K562 (cell line): Measurements from ENCODE around the gene NMNAT2. TPM values are rescaled to one million over a fixed set of nuclear protein-coding genes. Genes with fewer than 3 reads are reported as not detected.

Experiments used
- SLC30A9 ChIP-seq: fragments of 250-450 bp; sonication (Bioruptor Pico); IDR thresholded peaks from 2 replicates; pipeline ENCODE4 v1.8.0; 2022; ENCODE audit warnings: mild to moderate bottlenecking, moderate library complexity
- ZNF232 ChIP-seq: sonication (generic); formaldehyde crosslinking; IDR thresholded peaks from 2 replicates; pipeline ENCODE4 v1.8.0; 2022; ENCODE audit warnings: mild to moderate bottlenecking, missing genetic modification reagents
- ZNF830 ChIP-seq: fragments of 250-450 bp; sonication (Bioruptor Pico); IDR thresholded peaks from 2 replicates; pipeline ENCODE4 v1.5.0; 2021; ENCODE audit warnings: mild to moderate bottlenecking
- polyA plus RNA-seq, 8 experiments: library from polyadenylated mRNA; depleted of rRNA in 4 of 8; stranded (reverse) in 5 of 8; unstranded in 3 of 8; fragments of >200 nt; fragmentation: Nextera tagmentation in 2 of 8; fragmentation: Illumina TruSeq in 1 of 8; extraction: Ambion mirVana in 2 of 8; extraction: Trizol in 1 of 8; gene quantifications; 2 replicates each; pipeline versions ENCODE4 v1.2.1 to v1.2.3, GENCODE V29; 2011 to 2014; ENCODE audit warnings: inconsistent platforms in 1 of 8, missing spikeins in 1 of 8
- total RNA-seq, 7 experiments: library from RNA; depleted of rRNA in 6 of 7; stranded (reverse); fragments of >200 nt in 6 of 7; fragmentation: Illumina TruSeq in 2 of 7; extraction: Trizol in 2 of 7; gene quantifications; 2 replicates each; pipeline versions ENCODE4 v1.2.1 to v1.2.3, GENCODE V29; 2011 to 2021; ENCODE audit warnings: low replicate concordance in 1 of 7
- TF ChIP-seq, protein P1 (sequence below): sonication (generic); formaldehyde crosslinking; IDR thresholded peaks from 2 replicates; pipeline ENCODE4 v1.8.0; 2022; ENCODE audit warnings: mild to moderate bottlenecking, missing genetic modification reagents
- TF ChIP-seq, protein P2 (sequence below): sonication (generic); formaldehyde crosslinking; IDR thresholded peaks from 2 replicates; pipeline ENCODE4 v1.8.0; 2022; ENCODE audit warnings: missing genetic modification reagents, mild to moderate bottlenecking, moderate library complexity, borderline replicate concordance
- TF ChIP-seq, protein P3 (sequence below): fragments of 450-650 bp; formaldehyde crosslinking; IDR thresholded peaks from 2 replicates; pipeline ENCODE4 v1.4.0; 2020; ENCODE audit warnings: mild to moderate bottlenecking, moderate library complexity
- TF ChIP-seq, protein P4 (sequence below): fragments of 150-350 bp; conservative IDR thresholded peaks from 2 replicates; pipeline ENCODE4 v1.6.1; 2014; ENCODE audit warnings: low read length
- TF ChIP-seq, protein P5 (sequence below), 2 experiments: fragments of 450-650 bp; formaldehyde crosslinking in 1 of 2; IDR thresholded peaks; 2 replicates each; pipeline versions ENCODE4 v1.4.0 to v1.6.1; 2014 to 2020; ENCODE audit warnings: mild to moderate bottlenecking in 2 of 2, borderline replicate concordance in 1 of 2, low read depth in 1 of 2

Gene NMNAT2
- total and polyA plus RNA-seq, 9 of the 15 experiments (the other 6 are each of a cell fraction or from before 2014, with no cell fraction given) = not detected

DNA sequence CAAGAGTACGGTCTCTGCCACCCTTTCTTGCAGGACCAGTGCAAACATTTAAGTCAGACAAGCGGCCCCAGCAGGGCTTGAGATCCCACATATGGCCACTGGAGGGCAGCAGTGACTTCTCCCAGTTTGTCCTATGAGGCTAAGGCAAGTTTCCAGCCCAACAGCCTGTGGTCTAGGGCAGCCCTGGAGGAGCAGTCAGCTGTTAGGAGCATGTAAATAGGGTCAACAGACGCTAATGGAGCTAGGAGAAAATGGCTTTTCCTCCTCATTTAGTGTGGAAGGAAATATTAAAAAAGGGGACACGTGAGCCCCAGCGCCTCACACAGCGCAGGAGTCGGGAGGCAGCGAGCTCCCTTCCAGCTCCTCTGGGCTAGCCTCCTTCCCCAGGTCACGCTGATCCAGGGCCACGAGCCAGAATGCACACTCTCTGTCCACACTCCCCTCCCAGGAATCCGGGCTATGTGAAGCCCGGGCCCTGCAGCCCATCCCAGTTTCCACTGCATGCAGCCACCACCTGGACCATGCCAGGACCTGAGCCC is 136.6 kb downstream of the NMNAT2 start (continued):
- TF ChIP-seq, protein P1, sequence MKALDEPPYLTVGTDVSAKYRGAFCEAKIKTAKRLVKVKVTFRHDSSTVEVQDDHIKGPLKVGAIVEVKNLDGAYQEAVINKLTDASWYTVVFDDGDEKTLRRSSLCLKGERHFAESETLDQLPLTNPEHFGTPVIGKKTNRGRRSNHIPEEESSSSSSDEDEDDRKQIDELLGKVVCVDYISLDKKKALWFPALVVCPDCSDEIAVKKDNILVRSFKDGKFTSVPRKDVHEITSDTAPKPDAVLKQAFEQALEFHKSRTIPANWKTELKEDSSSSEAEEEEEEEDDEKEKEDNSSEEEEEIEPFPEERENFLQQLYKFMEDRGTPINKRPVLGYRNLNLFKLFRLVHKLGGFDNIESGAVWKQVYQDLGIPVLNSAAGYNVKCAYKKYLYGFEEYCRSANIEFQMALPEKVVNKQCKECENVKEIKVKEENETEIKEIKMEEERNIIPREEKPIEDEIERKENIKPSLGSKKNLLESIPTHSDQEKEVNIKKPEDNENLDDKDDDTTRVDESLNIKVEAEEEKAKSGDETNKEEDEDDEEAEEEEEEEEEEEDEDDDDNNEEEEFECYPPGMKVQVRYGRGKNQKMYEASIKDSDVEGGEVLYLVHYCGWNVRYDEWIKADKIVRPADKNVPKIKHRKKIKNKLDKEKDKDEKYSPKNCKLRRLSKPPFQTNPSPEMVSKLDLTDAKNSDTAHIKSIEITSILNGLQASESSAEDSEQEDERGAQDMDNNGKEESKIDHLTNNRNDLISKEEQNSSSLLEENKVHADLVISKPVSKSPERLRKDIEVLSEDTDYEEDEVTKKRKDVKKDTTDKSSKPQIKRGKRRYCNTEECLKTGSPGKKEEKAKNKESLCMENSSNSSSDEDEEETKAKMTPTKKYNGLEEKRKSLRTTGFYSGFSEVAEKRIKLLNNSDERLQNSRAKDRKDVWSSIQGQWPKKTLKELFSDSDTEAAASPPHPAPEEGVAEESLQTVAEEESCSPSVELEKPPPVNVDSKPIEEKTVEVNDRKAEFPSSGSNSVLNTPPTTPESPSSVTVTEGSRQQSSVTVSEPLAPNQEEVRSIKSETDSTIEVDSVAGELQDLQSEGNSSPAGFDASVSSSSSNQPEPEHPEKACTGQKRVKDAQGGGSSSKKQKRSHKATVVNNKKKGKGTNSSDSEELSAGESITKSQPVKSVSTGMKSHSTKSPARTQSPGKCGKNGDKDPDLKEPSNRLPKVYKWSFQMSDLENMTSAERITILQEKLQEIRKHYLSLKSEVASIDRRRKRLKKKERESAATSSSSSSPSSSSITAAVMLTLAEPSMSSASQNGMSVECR (CRISPR knock-in tag) = no peak
- no peak for TF ChIP-seq ZNF232 (CRISPR knock-in tag)
- no peak for TF ChIP-seq ZNF830 (CRISPR knock-in tag)
- TF ChIP-seq SLC30A9 (CRISPR knock-in tag) = no peak
- TF ChIP-seq, protein P2, sequence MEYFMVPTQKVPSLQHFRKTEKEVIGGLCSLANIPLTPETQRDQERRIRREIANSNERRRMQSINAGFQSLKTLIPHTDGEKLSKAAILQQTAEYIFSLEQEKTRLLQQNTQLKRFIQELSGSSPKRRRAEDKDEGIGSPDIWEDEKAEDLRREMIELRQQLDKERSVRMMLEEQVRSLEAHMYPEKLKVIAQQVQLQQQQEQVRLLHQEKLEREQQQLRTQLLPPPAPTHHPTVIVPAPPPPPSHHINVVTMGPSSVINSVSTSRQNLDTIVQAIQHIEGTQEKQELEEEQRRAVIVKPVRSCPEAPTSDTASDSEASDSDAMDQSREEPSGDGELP = peak; percentile 62; the same call in 1 of the 2 replicates
- TF ChIP-seq, protein P3, sequence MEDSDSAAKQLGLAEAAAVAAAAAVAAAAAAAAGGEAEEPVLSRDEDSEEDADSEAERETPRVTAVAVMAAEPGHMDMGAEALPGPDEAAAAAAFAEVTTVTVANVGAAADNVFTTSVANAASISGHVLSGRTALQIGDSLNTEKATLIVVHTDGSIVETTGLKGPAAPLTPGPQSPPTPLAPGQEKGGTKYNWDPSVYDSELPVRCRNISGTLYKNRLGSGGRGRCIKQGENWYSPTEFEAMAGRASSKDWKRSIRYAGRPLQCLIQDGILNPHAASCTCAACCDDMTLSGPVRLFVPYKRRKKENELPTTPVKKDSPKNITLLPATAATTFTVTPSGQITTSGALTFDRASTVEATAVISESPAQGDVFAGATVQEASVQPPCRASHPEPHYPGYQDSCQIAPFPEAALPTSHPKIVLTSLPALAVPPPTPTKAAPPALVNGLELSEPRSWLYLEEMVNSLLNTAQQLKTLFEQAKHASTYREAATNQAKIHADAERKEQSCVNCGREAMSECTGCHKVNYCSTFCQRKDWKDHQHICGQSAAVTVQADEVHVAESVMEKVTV (CRISPR knock-in tag) = peak; percentile 61
- TF ChIP-seq, protein P4, sequence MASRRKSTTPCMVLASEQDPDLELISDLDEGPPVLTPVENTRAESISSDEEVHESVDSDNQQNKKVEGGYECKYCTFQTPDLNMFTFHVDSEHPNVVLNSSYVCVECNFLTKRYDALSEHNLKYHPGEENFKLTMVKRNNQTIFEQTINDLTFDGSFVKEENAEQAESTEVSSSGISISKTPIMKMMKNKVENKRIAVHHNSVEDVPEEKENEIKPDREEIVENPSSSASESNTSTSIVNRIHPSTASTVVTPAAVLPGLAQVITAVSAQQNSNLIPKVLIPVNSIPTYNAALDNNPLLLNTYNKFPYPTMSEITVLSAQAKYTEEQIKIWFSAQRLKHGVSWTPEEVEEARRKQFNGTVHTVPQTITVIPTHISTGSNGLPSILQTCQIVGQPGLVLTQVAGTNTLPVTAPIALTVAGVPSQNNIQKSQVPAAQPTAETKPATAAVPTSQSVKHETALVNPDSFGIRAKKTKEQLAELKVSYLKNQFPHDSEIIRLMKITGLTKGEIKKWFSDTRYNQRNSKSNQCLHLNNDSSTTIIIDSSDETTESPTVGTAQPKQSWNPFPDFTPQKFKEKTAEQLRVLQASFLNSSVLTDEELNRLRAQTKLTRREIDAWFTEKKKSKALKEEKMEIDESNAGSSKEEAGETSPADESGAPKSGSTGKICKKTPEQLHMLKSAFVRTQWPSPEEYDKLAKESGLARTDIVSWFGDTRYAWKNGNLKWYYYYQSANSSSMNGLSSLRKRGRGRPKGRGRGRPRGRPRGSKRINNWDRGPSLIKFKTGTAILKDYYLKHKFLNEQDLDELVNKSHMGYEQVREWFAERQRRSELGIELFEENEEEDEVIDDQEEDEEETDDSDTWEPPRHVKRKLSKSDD = no peak
- TF ChIP-seq, protein P5, sequence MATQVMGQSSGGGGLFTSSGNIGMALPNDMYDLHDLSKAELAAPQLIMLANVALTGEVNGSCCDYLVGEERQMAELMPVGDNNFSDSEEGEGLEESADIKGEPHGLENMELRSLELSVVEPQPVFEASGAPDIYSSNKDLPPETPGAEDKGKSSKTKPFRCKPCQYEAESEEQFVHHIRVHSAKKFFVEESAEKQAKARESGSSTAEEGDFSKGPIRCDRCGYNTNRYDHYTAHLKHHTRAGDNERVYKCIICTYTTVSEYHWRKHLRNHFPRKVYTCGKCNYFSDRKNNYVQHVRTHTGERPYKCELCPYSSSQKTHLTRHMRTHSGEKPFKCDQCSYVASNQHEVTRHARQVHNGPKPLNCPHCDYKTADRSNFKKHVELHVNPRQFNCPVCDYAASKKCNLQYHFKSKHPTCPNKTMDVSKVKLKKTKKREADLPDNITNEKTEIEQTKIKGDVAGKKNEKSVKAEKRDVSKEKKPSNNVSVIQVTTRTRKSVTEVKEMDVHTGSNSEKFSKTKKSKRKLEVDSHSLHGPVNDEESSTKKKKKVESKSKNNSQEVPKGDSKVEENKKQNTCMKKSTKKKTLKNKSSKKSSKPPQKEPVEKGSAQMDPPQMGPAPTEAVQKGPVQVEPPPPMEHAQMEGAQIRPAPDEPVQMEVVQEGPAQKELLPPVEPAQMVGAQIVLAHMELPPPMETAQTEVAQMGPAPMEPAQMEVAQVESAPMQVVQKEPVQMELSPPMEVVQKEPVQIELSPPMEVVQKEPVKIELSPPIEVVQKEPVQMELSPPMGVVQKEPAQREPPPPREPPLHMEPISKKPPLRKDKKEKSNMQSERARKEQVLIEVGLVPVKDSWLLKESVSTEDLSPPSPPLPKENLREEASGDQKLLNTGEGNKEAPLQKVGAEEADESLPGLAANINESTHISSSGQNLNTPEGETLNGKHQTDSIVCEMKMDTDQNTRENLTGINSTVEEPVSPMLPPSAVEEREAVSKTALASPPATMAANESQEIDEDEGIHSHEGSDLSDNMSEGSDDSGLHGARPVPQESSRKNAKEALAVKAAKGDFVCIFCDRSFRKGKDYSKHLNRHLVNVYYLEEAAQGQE (IDR thresholded peaks at IDR 0.05; ENCODE audit: borderline replicate concordance) = peak; percentile 83
- TF ChIP-seq, protein P5 (CRISPR knock-in tag; IDR thresholded peaks at IDR 0.05; ENCODE audit: low read depth) = no peak
